Activated CD4-positive, alpha-beta T cell treated with anti-CD3 and anti-CD28 coated beads, Interleukin-2, amount 50 U/mL, for 24 hours (primary cell): ENCODE data around the gene ARHGAP25.

ENCODE experiments used
- DNase-seq, 2 donors: peaks; one replicate each; pipeline ENCODE4 v3.0.0-alpha.2; 2020; ENCODE audit warnings: low read depth in 1 of 2, low spot score in 1 of 2

Gene ARHGAP25

GRCh38 chr2:68766376-68766845 is 31.8 kb downstream of the ARHGAP25 start:
- peak in 1 of 2 donors; percentile 62 for DNase-seq

DNA sequence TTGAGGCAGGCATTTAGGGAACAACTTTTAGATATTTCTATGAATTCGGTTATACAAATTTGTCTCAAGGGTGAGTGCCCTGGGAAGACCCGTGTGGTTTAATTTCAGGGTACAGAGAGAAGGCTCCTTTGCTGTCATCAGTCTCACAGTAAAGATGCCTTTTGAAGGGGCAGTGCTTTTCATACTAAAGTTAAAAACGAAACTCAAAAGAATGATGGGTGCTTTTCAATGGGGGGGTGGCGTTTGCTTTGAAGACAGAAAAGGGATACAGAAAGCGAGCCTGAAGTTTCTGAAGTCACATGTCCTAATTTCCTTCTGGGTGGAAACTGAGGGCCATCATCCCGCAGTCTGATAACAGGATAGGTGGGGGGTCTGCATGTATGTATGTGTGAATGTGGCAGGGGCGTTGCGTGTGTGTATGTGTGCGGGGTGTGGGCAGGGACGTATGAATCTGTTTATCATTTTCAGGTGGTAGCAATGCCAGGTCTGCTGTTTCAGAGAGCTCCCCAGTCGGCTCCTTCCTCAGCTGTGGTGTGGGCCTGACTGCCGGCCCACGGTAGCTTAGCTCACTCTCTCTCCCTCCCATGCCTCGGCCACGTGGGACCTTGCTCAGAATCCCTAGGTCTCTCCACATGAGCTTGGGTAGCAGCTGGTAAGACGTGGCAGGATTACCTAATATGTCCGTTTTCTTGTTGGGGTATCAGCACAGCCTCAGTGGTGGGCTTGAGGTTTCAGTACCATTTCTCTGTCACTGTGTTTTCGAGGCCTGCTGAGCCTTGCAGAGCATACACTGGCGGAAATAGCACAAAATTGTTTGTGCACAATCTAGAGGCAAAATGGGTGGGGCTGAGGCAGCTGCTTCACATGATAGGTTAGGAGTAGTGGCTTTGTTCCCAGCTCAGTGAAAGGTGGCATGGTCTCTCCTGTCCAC is 32.7 kb downstream of the ARHGAP25 start:
- DNase-seq = peak in 1 of 2 donors; percentile 35

DNA sequence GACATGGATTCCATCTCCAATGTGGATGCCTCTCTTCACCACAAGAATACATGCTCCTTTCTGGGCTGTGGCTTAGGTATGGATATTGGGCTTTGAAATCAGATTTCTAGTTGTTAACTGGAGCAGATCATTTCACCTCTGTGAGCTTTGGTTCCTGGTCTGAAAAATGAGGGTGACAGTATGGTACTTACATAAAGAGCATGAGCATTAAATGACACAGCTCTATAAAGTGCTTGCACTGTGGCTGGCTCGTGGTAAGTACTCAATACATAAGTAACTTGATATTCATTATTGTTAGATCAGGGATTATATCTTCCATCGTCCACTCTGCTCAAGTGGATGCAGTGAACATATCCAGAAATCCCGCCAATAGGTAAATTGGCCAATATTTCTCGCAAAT is 33.4 kb downstream of the ARHGAP25 start:
- DNase-seq = no peak

DNA sequence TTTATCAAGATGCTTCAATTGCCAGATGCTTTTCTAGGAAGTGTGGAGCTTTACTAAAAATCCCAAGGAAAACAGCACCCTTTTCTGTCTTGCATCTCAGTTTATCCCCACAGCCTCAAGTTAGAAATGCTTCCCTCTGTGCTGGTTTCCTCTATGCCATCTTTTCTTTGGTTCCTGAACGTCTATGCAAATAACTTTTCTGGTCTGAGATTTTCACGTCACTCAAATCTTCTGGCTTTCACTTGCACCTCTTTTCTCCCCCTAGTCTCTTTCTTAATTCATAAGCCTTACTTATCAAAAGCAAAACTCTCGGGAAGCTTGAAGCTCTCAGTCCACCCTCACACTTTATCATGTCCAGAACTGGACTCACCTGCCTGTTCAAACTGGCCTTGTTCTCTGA is 33.9 kb downstream of the ARHGAP25 start:
- no peak for DNase-seq

- no peak for DNase-seq
Observed at GRCh38 chr2:68768951-68769350, 34.3 kb downstream of the ARHGAP25 start.

- no peak for DNase-seq
Observed at GRCh38 chr2:68769586-68770270, 35.1 kb downstream of the ARHGAP25 start.

DNA sequence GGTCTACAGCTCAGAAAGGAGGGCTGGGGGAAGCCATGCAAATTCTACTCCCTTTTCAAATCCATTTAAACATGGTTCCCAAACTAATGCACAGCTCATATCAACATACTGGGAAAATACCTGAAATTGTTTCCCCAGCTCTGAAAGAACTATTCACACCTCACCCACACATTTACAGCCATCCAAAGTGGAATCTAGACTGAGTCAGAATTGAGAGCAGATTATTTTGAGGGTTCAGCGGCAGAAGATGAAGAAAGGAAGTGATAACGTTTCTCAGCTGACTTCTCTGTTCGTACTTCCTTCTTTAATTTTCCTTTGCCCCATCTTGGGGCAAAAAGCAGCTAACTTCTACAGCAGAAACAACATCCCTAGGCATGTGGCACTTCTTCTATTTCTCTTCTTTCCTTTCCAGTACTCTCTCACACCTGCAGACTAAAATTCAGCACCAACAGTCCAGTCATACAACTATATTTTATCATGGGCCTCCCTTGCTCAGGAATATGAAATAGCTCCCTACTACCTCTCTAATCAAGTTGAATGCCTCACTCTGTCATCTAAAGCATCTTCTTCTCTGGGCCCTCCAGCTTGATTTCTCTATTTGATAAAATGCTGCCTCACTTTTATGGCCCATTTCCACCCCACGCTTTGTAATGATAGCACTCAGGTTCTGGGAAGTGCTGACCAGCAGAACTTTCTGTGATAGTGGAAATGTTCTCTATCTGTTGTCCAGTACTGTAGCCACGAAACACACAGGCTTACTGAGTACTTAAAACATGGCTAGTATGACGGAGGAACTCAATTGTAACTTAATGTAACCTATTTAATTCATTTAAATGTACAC is 35.9 kb downstream of the ARHGAP25 start:
- peak in 1 of 2 donors; percentile 54 for DNase-seq

DNA sequence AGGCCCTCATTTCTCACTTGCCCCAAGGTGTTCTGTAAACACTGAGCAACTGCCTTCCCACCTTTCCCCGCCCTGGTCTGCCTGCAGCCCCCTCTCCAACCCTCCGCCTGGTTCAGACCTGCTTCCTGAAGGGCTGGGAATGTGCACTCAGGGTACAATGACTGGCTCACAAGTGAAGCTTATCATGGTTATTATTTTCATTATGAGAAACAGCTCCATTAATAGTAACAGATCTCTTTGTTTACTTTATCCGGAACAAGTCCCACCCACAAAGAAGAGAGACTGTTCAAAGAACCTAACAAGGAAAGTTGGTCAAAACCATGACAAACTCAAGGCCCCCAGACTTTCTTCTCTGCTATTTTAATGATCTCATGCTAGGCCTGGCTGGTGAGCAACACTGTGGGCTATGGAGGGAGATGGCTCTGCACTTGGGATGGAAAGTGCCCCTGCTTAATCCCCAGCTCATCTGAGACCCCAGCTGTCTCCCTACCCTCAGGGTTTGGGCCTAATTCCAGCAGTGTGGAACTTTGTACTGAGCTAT is 36.7 kb downstream of the ARHGAP25 start:
- no peak for DNase-seq

- DNase-seq = no peak
Observed at GRCh38 chr2:68772109-68772508, 37.5 kb downstream of the ARHGAP25 start.

GRCh38 chr2:68774569-68775271 is 40.1 kb downstream of the ARHGAP25 start:
- DNase-seq = peak in 1 of 2 donors; percentile 56

- DNase-seq = no peak
Observed at GRCh38 chr2:68775272-68775842, 40.7 kb downstream of the ARHGAP25 start.

- DNase-seq = no peak
Observed at GRCh38 chr2:68776124-68776523, 41.5 kb downstream of the ARHGAP25 start.

- DNase-seq = no peak
Observed at GRCh38 chr2:68779595-68779994, 45.0 kb downstream of the ARHGAP25 start.

DNA sequence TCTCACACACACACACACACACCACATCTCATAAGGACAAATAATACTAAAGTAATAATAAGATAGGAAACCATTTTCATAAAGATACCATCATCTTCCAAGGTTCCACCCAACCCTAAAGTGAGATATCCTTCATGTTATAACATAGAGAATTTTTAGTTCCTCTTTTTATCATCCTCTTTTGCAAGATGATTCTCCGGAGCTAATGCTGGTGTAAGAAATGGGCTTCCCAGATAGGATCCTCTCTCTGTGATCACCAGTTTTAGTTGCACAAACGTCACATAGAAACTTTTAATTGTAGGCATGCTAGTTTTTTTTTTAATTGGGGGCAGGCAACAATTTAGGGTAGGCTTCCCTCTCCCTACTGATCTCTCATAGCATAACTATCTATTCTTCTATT is 49.6 kb downstream of the ARHGAP25 start:
- no peak for DNase-seq

- no peak for DNase-seq
Observed at GRCh38 chr2:68784915-68785314, 50.3 kb downstream of the ARHGAP25 start.

DNA sequence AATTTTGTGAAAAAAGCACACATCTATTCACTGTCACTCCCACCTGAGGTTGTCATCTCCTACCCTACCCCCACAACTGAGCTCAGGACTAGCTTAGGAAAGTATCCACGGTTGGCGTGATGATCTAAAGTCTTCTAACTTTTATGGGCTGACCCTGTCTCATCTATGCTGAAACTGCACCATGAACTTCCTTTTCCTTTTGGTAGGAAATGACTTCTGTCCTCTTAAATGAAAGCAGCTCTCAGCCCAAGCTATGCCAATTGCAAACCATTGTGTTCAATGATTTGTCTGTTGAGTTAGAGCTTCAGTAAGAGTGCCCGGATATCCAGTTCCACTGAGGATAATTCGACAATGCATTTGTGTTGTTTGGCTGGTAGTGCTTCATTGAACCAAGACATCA is 52.7 kb downstream of the ARHGAP25 start:
- no peak for DNase-seq

DNA sequence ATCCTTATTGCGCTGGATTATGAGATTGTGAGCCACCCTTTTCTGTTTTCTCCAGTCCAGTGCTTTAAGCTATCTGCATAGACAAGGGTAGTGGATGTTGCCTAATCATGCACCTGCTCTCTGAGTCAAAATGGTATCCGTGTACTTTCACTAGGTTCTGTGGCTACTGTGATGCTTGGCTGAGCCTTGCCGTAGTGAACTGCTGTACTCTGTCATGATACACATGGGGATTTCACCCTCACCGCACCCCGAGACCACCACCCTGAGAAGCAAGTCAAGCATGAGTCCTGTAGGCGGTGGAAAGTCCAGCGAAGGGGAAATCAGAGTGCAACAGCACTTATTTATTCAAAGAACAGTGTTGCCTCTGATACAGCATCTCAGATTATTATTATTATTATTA is 55.0 kb downstream of the ARHGAP25 start:
- DNase-seq = no peak

DNA sequence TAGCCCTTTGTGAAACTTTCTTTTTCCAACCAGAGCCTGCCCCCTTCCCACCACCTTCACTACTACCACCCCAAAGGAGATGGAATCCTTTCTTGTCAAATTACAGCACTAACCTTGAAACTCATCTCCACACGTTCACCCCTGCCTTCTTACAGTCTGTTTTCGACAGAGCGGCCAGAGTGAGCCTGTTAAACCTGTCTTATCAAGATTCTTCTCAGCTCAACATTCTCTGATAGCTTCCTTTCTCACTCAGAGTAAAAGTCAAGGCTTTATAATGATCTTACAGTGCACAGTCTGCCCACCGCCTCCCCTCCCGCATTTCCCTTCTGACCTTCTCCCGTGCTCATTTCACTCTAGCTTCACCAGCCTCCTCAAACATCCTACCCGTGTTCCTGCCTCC is 56.0 kb downstream of the ARHGAP25 start:
- DNase-seq = no peak

DNA sequence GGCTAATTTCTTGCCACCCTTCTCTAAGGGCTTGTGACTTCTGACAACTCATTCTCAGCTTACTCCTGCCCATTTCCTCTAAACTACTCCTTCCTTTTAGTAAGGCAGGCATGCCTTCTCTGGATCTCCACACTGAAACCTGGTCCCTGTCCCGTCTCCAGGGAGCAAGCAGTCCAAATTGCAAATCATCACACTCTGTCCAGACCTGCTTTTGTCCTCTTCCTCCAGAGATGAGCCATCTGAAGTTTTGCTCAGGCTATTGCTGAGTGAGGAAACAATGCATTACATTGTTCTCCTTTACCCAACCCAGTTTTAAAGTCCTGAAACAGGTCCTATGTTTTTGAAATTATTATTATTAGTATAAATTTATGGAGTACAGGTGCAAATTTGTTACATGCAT is 57.3 kb downstream of the ARHGAP25 start:
- DNase-seq = no peak

GRCh38 chr2:68792751-68793150 is 58.1 kb downstream of the ARHGAP25 start:
- DNase-seq = no peak
